SH-SY5Y (cell line): Measurements from ENCODE around the gene ATP2C1.
A peak's percentile ranks its signal among the peaks of the same experiment; 100 is the strongest.

Experiments used
- GATA2 ChIP-seq: IDR thresholded peaks from 2 replicates; pipeline ENCODE4 v1.6.1; 2011; ENCODE audit warnings: mild to moderate bottlenecking, low read depth, low read length
- GATA3 ChIP-seq: IDR thresholded peaks from 2 replicates; pipeline ENCODE4 v1.6.1; 2011; ENCODE audit warnings: low read depth, mild to moderate bottlenecking, low read length, moderate library complexity

ATP2C1 gene

DNA sequence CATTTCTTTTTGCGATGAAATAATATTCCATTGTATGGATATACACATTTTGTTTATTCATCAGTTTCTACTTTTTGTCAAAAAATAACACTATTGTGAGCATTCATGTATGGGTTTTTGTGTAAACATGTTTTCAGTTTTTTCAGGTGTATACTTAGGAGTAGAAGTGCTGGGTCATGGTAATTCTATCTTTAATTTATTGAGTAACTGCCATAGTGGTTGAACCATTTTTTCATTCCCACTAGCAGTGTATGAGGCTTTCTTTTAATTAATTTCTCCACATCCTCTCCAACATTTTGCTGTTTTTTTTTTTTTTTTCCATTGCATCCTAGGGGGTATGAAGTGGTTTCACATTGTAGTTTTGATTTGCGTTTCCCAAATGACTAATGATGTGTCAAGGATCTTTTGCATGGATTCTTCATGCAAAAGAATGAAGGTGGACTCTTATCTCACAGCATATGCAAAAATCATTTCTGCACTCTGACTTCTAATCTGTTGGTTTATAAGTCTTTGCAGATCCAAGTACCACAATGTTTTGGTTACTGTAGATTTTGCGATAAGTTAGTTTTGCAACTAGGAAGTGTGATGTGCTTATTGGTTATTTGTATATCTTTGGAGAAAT is 12.6 kb downstream of the ATP2C1 start:
- TF ChIP-seq GATA3 (no peak), GATA2 (no peak)

DNA sequence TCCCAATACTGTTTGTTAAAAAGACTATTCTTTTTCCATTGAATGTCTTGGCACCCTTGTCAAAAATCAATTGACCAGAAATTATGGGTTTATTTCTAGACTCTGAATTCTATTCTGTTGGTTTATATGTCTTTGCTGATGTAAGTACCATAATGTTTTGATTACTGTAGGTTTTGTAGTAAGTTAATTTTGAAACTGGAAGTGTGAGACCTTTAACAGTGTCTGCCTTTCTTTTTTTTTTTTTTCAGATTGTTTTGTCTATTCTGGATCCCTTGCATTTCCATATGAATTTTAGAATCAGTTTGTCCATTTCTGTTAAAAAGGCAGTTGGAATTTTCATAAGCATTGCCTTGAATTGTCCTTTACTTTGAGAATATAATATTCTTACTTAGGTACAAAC is 13.6 kb downstream of the ATP2C1 start:
- TF ChIP-seq GATA3 (no peak), GATA2 (no peak)

DNA sequence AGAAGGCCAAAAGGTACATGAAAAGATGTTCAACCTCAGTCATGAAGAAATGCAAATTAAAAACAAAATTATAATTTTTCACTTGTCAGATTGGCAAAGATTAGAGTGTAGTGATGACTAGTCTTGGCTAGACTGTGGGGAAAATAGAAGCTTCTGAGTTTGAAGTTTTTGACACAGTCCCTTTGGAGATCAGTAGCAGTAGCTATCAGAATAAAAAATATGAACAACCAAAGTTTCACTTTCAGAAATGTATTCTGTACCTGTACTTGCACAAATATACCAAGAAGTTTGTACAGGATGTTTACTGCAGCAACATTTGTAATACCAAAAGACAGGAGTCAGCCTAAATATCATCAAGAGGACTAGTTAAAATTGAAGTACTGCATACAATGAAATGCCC is 14.1 kb downstream of the ATP2C1 start:
- TF ChIP-seq GATA2 (no peak), GATA3 (no peak)

DNA sequence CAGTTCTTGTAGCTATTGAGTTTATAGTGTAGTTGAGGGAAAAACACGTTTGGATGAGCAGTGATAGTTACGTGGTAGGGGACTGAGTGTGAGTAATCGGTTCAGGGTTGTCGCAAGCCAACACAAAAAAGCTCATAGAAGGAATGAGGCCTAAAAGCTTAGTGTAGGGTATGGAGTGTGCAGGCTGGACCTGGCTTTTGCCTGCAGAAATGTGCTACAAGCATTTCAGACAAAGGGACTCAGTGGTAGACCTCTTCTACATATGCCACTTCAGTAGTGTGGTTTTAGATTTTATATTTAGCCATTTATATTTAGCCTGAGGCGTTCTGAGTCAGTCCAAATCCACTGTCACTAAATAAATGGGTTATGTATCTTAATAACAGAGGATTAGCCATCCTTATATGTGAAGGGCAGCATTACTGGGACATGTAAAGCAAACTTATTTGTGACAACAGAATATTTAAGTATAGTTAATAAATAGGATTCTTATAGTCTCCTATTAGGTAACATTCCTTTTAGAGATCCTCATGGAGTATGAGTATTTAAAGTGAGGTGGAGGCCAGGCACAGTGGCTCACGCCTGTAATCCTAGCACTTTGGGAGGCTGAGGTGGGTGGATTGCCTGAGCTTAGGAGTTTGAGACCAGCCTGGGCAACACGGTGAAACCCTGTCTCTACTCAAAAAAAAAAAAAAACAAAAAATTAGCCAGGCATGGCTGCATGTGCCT is 21.8 kb downstream of the ATP2C1 start:
- TF ChIP-seq GATA3 (no peak), GATA2 (no peak)

DNA sequence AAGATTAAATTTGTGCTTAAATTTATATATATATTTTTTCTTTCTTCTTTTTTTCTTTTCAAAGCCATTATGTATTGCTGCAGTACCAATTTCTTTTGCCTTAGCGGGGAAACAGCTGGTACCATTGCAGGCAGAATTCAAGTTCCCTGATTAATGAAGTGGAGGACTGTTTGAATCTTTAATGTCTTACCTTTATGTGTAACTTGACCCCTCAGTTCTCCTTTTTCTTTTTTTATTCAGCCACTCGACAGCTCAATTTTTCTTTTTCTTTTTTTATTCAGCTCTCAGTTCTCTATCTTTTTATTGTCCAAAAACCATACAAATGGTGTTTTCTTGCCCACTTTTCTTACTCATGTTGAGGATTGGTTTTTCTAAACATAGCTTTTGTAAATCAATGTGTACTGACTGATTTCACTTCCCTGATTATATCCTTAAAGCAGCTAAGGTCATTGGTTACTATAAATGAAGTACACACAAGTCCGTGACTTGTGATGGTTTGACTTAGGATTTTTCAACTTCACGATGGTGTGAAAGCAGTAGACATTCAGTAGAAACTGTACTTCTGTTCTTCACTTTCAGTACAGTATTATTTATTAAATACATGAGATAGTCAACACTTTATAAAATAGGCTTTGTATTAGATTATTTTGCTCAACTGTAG is 22.8 kb downstream of the ATP2C1 start:
- no peak for TF ChIP-seq GATA2
- no peak for TF ChIP-seq GATA3

DNA sequence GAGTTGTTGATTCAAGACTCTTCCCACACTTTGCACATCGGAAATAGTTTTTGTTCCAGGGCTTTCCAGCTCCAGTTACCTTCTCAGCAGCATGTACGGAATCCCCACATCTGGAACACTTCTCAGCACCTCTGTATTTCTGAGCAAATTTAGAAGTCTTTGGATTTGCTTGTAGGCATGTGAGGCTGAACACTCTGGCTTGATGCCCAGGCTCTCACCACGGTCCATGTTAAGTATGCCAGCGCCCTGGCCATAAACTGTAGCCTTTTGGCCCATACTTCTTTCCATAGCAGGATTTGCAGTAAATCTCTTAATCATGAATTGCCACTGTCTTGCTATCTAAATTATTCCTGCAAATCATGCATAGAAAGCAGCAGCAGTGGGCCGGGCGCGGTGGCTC is 24.4 kb downstream of the ATP2C1 start:
- TF ChIP-seq GATA3 (no peak), GATA2 (no peak)

DNA sequence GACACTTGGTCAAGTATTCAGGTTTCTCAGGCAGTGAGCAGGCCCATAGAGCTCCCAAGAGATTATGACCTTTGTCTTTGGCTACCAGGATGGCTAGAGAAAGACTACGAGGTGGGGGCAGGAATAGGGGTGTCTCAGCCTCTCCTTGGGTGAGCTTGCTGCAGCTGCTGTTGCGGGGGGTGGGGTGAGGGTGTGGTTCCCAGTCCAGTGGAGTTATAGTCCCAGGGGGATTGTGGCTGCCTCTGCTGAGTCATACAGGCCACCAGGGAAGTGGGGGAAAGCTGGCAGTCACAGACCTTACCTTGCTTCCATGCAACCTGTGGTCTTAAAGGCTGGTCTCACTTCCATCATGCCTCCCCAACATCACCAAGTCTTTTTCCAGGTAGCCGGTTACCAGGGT is 31.7 kb downstream of the ATP2C1 start:
- TF ChIP-seq GATA3 = no peak
- TF ChIP-seq GATA2 = no peak

DNA sequence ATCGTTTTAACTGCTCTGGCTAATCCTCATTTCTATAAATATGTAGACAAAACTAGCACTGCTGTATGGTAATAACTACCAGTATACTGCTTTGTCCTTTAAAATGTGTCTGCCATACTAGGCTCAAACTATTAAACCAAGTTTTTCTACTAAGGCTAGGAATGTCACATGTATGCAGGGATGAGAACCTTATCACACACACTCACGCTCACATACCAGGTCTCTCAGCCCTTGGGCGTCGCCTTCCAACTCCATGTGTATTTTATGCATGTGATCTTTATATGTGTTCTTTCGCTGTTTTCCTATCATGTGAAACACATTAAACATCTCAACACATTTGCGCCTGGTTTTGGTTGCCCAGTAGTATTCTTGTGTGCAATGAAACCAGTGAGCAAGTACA is 32.6 kb downstream of the ATP2C1 start:
- TF ChIP-seq GATA2 (no peak), GATA3 (no peak)

DNA sequence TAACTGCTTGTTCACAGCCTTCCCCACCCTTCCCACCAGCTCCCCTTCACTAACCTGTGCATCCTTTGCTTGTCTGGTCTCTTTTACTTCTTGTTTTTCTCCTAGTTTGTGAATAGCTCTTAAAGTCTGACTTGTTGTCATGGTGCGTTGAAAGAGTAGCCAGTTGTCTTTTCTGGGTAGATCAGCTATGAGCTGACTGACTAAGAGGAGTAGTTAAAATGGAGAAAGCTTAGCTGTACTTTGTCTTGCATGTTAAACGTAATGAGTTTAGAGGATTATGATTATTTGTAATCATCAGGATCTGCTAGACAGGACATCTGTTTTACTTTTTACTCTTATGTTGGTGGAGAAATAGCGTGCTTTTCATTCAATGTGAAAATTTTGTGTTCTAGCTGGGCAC is 35.9 kb downstream of the ATP2C1 start:
- TF ChIP-seq GATA3 (peak; percentile 42; the same call in 1 of the 2 replicates), GATA2 (peak; percentile 18; the same call in 1 of the 2 replicates)

DNA sequence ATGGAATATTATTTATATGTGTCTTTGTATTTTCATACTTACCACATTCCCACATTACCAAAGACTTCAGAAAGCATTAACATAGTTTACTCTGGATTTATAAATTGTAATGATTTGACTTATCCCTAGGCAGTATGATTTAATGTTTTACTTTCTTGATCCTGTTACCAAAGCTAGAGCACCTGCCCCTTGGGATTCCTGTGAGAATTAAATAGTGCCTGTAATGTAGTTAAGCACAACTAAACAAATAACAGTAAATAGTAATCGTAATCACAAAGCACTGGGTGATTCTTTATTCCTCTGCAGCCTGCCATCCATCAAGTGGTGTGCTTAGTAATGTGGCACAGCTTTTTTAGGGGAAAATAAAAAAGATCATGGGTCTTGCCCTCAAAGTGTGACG is 39.1 kb downstream of the ATP2C1 start:
- no peak for TF ChIP-seq GATA2
- no peak for TF ChIP-seq GATA3

DNA sequence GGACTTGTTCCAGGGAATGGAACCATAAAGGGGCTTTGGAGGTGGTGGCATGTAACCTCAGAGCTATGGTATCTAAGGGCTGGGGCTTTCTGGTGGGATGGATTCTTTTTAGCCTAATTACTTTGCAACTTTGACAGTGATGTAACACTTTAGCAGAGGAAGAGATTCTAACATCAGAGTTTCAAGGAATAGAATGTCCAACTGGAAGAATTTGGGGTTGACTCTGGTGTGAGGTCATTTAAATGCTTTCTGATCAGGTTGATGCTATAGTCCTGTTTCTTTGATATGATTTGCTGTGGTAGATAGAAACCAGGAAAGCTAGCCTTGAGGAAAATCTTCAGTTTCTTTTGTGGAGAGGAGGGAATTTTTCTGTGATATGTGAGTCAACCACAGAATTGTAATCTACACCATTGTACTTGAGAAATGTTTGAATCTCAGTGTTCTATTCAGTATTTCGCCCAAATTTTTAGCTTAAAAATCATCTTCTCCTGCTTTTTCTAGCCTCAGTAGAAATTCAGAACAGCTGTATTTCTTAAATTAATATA is 40.0 kb downstream of the ATP2C1 start:
- TF ChIP-seq GATA2 (no peak), GATA3 (no peak)

DNA sequence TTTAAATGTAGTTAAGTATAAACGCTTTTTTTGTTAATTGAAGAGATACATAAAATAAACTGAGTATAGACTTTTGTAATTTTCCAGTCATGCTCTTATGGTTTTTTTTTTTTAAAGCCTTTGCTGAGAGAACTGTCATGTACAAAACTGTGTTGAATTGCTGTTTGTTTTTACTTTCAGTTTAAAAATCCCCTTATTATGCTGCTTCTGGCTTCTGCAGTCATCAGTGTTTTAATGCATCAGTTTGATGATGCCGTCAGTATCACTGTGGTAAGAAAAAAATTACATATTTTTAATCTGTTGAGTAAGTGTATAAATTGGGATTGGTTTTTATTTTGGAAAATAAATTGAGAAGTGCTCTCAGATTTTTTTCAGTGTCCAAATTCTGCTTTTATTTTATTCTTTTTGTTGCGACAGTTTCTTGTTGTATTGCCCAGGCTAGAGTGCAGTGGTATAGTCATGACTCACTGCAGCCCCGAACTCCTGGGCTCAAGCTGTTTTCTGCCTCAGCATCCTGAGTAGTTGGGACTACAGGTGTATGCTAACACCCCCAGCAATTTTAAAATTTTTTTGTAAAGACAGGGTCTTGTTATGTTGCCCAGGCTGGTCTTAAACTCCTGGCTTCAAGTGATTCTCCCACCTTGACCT is 40.7 kb downstream of the ATP2C1 start:
- TF ChIP-seq GATA2 (no peak), GATA3 (no peak)

DNA sequence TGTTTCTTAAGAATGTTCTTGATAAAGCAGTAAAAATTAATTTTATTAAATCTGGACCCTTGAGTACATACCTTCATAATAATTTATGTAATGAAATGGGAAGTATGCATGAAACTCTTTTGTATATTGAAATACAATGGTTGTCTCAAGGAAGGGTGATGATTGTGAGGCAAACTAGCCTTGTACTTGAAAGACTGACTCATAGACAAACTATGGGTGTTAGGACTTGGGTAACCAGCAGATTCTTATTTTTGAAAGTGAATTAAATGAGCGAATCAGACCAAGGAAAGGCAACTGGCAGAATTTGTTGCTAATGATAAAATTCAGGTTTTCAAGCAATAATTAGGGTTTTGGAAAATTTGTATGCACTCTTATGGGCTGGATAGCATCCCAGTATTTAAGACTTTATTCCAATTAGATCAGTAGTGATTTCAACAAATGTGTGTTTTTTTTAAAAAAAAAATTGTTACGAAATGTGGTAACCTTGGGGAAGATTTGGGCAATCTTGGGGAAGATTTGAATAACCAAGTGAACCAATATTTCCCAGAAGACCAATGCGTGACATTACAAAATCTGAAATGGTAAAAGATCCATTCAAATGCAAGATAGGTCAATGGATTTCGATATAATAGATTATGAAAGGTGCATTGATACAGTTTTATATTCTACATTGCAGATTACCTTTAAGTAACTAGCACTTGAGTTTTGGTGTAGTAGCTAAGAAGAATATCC is 42.0 kb downstream of the ATP2C1 start:
- TF ChIP-seq GATA3 = no peak
- TF ChIP-seq GATA2 = no peak

DNA sequence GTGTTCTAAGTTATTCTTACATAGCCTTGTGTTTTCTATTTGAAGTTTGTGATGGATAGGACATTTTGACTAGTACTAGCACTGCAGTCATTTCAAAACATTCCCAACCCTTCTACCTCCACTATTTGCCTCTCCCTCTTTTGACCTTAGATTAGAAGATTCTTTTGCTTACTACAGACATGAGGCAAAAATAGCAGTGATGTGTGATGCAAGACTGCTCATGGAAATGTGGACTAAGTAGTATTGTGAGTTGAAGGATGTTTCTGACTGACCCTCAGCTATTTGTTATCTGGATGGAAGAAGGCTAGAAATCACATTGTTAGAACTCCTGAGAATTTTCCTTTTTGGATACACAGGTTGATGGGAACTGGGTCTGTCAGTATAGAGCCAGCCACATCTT is 45.9 kb downstream of the ATP2C1 start:
- no peak for TF ChIP-seq GATA3
- no peak for TF ChIP-seq GATA2

DNA sequence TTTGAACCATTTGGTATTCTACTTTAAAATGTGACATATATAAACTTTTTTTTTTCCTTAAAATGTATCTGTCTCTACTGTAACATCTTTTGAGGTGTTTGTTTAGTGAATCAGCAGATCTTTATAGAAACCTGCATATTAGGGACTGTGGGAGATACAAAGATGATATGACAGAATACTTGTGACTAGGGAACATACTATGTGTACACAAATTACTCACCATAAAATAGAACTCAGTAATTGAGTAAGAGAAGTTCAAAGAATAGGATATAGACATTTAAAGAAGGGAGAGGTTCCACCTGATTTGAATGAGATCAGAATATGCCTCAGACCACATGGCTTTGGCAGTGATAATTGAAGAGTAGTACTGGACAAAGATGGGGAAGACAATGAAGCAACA is 47.9 kb downstream of the ATP2C1 start:
- no peak for TF ChIP-seq GATA3
